ENCODE results near the gene ARHGEF10L.

The ARHGEF10L gene

GRCh38 chr1:17576519-17576853, 37.0 kb downstream of the ARHGEF10L start:
- peaks cover 16 to 20% of the 10 kb centered on the region in 2 experiments for H3K4me1 ChIP-seq (ENCODE audit: control insufficient read depth in 1 of 2, insufficient read depth in 1 of 2, low read depth in 1 of 2, low read length in 1 of 2)
- no peak overlapping the region for H3K4me3 ChIP-seq (ENCODE audit: low read depth in 1 of 2, low read length in 1 of 2)

GRCh38 chr1:17577907-17578297, 38.4 kb downstream of the ARHGEF10L start:
- Histone ChIP-seq H3K27ac (no peak overlapping the region), H3K4me1 (ENCODE audit: control insufficient read depth in 1 of 2, insufficient read depth in 1 of 2, low read depth in 1 of 2, low read length in 1 of 2) (peaks cover 26 to 33% of the 10 kb centered on the region in 2 experiments), H3K27me3 (no peaks in the 10 kb centered on the region), H3K36me3 (no peaks in the 10 kb centered on the region), H3K9me3 (no peaks in the 10 kb centered on the region), H3K4me3 (ENCODE audit: low read depth in 1 of 2, low read length in 1 of 2) (no peak overlapping the region)
- no peak for TF ChIP-seq CTCF (IDR thresholded peaks at IDR 0.05)

More at GRCh38 chr1:17576519-17576853, 37.0 kb downstream of the ARHGEF10L start:
- no peaks in the 10 kb centered on the region for H3K27me3 ChIP-seq
- TF ChIP-seq CTCF (IDR thresholded peaks at IDR 0.05) = no peak
- H3K27ac ChIP-seq = no peak overlapping the region
- no peaks in the 10 kb centered on the region for H3K9me3 ChIP-seq
- no peaks in the 10 kb centered on the region for H3K36me3 ChIP-seq

GRCh38 chr1:17579951-17580939, 40.7 kb downstream of the ARHGEF10L start:
- H3K4me1 ChIP-seq (ENCODE audit: control insufficient read depth in 1 of 2, insufficient read depth in 1 of 2, low read depth in 1 of 2, low read length in 1 of 2) = peaks cover 29 to 35% of the 10 kb centered on the region in 2 experiments
- H3K27ac ChIP-seq = no peak overlapping the region
- H3K9me3 ChIP-seq = no peaks in the 10 kb centered on the region
- TF ChIP-seq CTCF (IDR thresholded peaks at IDR 0.05) = no peak
- no peaks in the 10 kb centered on the region for H3K36me3 ChIP-seq
- no peak overlapping the region for H3K4me3 ChIP-seq (ENCODE audit: low read depth in 1 of 2, low read length in 1 of 2)
- no peaks in the 10 kb centered on the region for H3K27me3 ChIP-seq

- peaks cover 42 to 48% of the 10 kb centered on the region in 2 experiments for H3K4me1 ChIP-seq (ENCODE audit: control insufficient read depth in 1 of 2, insufficient read depth in 1 of 2, low read depth in 1 of 2, low read length in 1 of 2)
- no peak for TF ChIP-seq CTCF (IDR thresholded peaks at IDR 0.05)
- H3K9me3 ChIP-seq = no peaks in the 10 kb centered on the region
- H3K27ac ChIP-seq = no peak overlapping the region
- no peaks in the 10 kb centered on the region for H3K36me3 ChIP-seq
- no peaks in the 10 kb centered on the region for H3K27me3 ChIP-seq
- H3K4me3 ChIP-seq (ENCODE audit: low read depth in 1 of 2, low read length in 1 of 2) = no peak overlapping the region
Observed at GRCh38 chr1:17581389-17582123, 42.1 kb downstream of the ARHGEF10L start.

GRCh38 chr1:17582124-17582774, 42.8 kb downstream of the ARHGEF10L start:
- no peak for TF ChIP-seq CTCF (IDR thresholded peaks at IDR 0.05)
- peaks cover 45 to 55% of the 10 kb centered on the region in 2 experiments for H3K4me1 ChIP-seq (ENCODE audit: control insufficient read depth in 1 of 2, insufficient read depth in 1 of 2, low read depth in 1 of 2, low read length in 1 of 2)
- no peaks in the 10 kb centered on the region for H3K27me3 ChIP-seq
- H3K36me3 ChIP-seq = no peaks in the 10 kb centered on the region
- H3K27ac ChIP-seq = no peak overlapping the region
- H3K4me3 ChIP-seq (ENCODE audit: low read depth in 1 of 2, low read length in 1 of 2) = no peak overlapping the region
- no peaks in the 10 kb centered on the region for H3K9me3 ChIP-seq
